ENCODE measurements around the gene LYRM4.
A peak's percentile ranks its signal among the peaks of the same experiment; 100 is the strongest.

The LYRM4 gene

GRCh38 chr6:5205877-5206850 lies 54.6 kb downstream of the LYRM4 start:
- peak; percentile 16 for DNase-seq (ENCODE audit: low spot score)

- DNase-seq (ENCODE audit: low spot score) = no peak
Measured at GRCh38 chr6:5205035-5205507, 55.7 kb downstream of the LYRM4 start.

GRCh38 chr6:5204376-5204775 lies 56.4 kb downstream of the LYRM4 start:
- no peak for DNase-seq (ENCODE audit: low spot score)

- no peak for DNase-seq (ENCODE audit: low spot score)
Measured at GRCh38 chr6:5203546-5203945, 57.2 kb downstream of the LYRM4 start.

- no peak for DNase-seq (ENCODE audit: low spot score)
Measured at GRCh38 chr6:5202941-5203340, 57.8 kb downstream of the LYRM4 start.

- no peak for DNase-seq (ENCODE audit: low spot score)
Measured at GRCh38 chr6:5202206-5202605, 58.5 kb downstream of the LYRM4 start.

GRCh38 chr6:5201271-5201670 lies 59.5 kb downstream of the LYRM4 start:
- DNase-seq (ENCODE audit: low spot score) = no peak

GRCh38 chr6:5199702-5200101 lies 61.0 kb downstream of the LYRM4 start:
- DNase-seq (ENCODE audit: low spot score) = no peak

GRCh38 chr6:5199283-5199682 lies 61.5 kb downstream of the LYRM4 start:
- DNase-seq (ENCODE audit: low spot score) = no peak

- no peak for DNase-seq (ENCODE audit: low spot score)
Measured at GRCh38 chr6:5197084-5197483, 63.7 kb downstream of the LYRM4 start.

- no peak for DNase-seq (ENCODE audit: low spot score)
Measured at GRCh38 chr6:5192135-5192794, 68.5 kb downstream of the LYRM4 start.

GRCh38 chr6:5191722-5192121 lies 69.0 kb downstream of the LYRM4 start:
- DNase-seq (ENCODE audit: low spot score) = no peak

- DNase-seq (ENCODE audit: low spot score) = no peak
Measured at GRCh38 chr6:5191222-5191621, 69.5 kb downstream of the LYRM4 start.

- peak; percentile 27 for DNase-seq (ENCODE audit: low spot score)
Measured at GRCh38 chr6:5190507-5190906, 70.2 kb downstream of the LYRM4 start.

- no peak for DNase-seq (ENCODE audit: low spot score)
Measured at GRCh38 chr6:5188646-5189045, 72.1 kb downstream of the LYRM4 start.

GRCh38 chr6:5184878-5185277 lies 75.9 kb downstream of the LYRM4 start:
- DNase-seq (ENCODE audit: low spot score) = no peak

GRCh38 chr6:5184218-5184617 lies 76.5 kb downstream of the LYRM4 start:
- no peak for DNase-seq (ENCODE audit: low spot score)

GRCh38 chr6:5181510-5182317 lies 79.0 kb downstream of the LYRM4 start:
- peak; percentile 15 for DNase-seq (ENCODE audit: low spot score)

GRCh38 chr6:5180636-5181035 lies 80.1 kb downstream of the LYRM4 start:
- DNase-seq (ENCODE audit: low spot score) = no peak

GRCh38 chr6:5179917-5180316 lies 80.8 kb downstream of the LYRM4 start:
- no peak for DNase-seq (ENCODE audit: low spot score)

- DNase-seq (ENCODE audit: low spot score) = no peak
Measured at GRCh38 chr6:5178806-5179205, 81.9 kb downstream of the LYRM4 start.

GRCh38 chr6:5175635-5176034 lies 85.1 kb downstream of the LYRM4 start:
- DNase-seq (ENCODE audit: low spot score) = no peak
